GM19099 (cell line): ENCODE data around the gene TIAM1.

Source experiments
- POLR2A ChIP-seq: IDR thresholded peaks from 3 replicates; pipeline ENCODE4 v1.6.1; 2011; ENCODE audit warnings: low read depth; ENCODE audit not compliant: insufficient read length; ENCODE audit errors: extremely low read depth

The TIAM1 gene

DNA sequence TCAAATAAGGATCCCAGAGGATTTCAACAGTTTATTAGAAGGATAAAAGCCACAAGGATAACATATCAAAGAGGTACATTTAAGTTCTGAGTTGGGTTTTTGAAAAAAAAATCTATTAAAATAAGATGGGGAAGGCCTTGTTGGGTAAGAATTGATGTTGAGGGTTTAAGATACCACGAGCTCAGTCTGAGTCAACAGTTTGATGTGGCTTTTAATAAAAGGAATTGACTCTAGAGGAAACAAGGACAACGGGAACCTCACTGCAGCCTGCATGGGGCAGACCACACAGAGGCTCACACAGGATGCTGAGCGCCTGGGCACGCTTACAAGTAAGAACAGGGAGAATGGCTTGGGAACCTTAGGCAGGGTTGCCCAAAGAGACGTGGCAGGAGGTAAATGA lies 107.5 kb downstream of the TIAM1 start:
- no peak for TF ChIP-seq POLR2A

DNA sequence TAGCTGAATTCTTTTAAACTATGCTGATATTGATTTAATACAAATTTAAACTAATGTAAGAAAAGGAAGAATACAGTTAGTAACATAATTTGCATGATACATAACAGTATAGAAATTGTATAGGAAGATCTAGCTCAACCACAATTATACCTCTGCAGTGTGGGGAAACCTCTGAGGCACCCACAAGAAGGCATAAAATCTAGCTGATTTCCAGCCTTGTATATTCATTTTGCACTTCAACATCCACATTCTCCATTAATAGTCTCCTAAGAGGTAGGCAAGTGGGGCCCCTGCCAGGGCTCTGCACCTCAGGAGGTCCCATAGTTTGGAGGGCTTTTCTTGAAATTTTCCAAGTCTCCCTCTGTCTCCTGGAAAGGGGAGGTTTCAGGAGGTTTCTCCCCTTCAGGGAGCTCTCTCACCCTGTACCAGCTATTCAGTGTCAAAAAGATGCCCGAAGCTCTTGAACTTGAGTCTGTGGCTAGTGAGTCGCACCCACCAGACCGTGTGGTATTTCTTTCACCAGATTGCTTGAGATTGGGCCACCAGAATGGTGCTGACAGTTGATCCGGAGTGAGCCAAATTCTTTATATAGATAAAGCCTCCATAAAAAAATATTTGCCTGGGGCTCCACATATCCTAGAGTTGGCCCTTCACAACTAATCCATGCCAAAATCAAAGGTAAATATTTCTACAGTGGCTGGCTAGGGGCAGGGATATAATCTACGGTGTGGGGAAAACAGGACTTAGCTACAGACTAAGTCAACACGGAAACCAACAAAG lies 108.2 kb downstream of the TIAM1 start:
- TF ChIP-seq POLR2A: no peak

DNA sequence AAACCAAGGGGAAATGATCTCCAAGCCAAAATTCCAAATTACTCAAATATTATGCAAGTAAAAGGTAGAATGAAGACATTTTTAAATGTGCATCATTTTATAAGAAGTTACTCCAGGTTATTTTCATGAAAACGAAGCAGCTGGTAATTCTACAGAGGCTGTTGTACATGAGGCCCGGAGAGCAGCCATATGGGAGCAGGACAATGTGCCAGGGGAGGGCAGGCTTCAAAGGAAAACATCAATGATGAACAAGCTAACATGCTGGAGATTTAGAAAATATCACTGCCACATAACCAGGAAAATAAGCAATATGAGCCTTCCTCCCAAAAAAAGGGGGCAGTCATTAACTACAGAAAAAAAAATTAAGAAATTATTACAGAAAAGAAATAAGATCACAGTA lies 109.1 kb downstream of the TIAM1 start:
- no peak for TF ChIP-seq POLR2A

DNA sequence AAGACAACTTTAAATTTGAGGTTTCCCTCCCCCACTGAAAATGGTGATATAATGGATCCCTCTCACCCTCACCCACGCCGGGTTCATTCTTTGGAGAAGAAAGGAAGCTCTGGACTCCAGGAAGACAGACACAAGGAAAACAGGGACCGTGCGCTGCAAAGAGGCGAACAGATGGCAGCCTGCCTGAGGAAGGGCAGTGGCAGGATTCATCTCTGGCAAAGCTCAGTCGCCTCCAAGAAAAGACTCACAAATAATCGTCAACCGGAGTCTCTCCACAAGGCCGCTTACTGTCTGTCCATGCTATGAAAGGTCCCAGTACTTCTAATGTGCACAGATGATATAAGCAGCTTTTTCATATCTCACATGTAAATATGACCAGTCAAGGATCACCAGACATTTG lies 110.3 kb downstream of the TIAM1 start:
- TF ChIP-seq POLR2A: no peak

DNA sequence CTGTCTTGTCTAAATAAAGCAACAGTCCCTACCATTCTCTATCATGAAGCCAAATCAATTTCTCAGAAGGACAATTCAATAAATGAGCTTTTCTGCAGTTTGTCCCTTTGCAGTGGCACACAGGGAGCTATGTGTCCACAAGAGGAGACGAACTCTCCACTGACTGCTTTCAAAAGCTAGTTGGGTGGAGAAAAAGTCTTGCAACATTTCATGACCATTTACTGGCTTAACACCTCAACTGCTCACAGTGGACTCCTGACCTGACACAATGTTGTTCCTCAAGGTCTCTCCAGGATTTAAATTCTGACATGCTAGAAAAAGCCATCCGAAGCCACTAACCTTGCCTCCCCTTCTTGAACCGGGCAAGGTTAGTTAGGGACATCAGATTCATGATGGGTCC lies 111.7 kb downstream of the TIAM1 start:
- no peak for TF ChIP-seq POLR2A

DNA sequence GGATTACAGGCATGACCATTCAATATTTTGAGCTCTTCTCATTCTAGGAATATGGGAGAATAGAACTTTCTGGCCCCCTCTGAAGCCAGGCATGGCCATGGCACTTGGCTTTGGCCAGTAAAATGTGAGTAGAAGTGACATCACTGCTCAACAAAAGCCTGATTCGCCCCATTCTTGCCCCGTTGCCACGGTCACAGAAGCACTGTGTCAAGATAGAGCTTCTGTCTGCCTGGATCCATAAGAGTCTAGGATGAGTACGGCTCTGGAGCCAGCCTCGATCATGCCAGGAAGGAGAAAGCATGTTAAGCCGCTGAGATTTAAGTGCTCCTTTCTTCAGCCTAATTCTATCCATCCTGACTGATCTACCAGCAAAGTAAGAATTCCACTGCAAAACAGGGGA lies 113.1 kb downstream of the TIAM1 start:
- TF ChIP-seq POLR2A: no peak

DNA sequence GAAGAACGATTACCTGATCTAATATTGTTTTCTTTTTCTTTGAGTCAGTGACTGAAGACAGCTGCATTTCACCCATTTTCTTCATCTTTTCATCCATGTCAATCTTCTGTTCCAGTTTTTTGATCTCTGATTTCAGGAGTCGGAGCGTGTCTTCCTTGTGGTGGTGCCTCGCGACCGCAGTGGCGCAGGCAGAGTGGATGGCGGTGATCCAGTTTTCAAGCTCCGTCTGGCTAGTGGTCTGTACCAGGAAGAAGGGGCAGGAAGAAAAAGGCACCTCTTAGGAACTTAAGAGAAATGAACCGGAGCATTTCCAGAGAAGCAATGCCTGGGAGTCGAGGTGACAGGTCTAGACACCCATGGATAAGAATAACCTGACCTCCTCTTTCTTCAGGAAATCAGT lies 118.3 kb downstream of the TIAM1 start:
- no peak for TF ChIP-seq POLR2A

DNA sequence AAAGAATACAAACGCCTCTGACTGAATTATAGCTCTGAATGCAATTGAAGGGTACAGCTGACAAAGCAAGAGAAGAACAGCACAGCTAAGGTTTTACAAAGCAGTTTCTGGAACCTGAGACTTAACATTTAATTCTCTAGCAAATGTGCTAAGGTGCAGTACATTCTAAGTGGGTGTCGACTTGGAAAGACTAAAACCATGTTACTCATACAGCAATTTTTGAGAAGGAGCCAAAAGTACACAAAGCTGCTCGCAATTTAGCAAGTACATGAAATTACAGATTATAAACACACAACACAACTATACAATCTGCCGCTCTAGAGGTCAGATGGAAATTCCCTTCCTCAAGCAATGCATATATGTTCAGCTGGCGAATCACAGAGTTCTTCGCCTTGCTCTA lies 121.9 kb downstream of the TIAM1 start:
- TF ChIP-seq POLR2A: no peak

DNA sequence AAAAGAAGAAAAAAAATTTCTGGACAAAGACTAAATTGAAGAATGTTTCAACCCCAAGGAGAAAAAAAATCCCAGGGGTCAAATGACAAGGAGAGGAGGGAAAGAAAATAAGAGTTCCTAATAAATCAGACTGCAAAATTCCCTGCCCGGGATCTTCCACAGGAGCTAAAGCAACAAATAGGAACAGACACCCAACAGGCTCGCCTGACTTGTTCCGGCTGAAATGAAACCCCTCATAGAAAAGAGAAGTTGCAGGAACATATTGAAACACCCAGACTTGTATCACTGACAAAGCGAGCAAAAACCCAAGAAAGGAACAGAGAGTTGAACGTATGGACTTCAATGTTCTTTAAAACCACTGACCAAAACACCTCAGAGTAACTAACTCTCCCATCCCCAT lies 123.0 kb downstream of the TIAM1 start:
- no peak for TF ChIP-seq POLR2A

DNA sequence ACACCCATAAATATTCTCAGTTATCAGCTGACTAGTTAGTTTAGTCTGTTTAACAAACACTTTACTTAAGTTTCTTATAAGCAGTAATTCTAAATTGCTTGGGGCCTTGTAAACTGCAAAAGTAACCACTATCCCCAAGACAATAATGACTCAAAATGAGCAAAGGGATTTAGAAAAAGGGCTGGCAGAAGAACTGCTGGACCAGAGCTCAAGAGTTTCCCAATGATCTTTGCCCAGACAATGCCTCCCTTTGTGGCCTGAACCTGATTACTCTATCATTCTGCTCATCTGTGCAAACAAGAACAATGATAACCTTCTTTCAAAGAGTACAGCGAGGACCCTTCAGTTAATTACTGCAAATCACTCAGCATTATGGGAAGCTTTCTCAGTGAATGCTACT lies 123.5 kb downstream of the TIAM1 start:
- TF ChIP-seq POLR2A: no peak

DNA sequence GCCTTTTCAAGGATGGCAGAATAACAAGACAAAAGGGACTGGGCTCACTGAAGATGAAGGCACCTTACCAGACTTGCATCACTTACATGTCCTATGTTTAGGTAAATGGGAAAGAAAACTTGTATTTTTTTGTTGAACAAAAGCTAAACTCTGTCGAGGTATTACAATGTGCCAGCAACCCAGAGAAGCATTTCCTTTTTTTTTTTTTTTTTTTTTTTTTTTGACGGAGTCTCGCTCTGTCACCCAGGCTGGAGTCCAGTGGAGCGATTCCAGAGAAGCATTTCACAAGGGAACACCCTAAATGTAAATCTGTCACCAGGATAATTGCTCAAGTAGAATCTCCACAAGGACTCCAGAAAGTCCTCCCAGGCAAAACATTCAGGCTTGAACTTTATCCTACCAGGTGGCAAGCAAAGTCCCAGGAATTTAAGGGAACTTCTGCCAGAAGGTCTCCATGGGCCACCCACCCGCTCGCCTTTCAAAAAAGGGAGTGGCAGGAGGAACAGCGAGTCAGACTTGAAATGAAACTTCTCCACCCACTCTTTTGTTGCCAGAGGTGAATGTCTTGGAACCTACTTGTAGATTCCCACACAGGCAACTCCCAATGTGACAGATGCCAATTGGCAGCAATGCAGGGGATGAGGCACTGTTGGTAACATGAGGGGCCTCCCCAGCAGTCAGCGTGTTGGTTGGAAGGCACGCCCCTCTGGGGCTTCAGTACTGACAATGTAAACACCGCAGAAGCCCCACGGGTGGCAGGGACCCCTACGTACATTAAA lies 125.0 kb downstream of the TIAM1 start:
- no peak for TF ChIP-seq POLR2A

DNA sequence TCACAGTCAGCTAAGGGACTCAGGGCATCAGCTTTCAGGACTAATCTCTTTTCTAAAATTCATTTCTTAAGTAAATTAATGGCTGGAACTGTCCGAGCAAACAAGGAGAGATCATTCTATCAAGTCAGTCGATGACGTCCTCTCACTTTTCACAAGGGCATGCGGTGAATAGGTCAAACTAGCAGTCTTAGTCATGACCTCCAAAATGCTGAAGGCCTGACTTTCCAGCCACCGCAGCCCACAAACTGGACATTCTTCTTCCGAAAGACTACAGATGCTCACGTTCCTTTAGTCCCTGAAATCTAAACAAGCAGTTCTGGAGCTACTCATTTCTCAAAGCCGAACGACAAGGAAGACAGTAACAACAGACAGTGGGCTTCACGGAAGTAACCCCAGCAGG lies 127.9 kb downstream of the TIAM1 start:
- TF ChIP-seq POLR2A: no peak

DNA sequence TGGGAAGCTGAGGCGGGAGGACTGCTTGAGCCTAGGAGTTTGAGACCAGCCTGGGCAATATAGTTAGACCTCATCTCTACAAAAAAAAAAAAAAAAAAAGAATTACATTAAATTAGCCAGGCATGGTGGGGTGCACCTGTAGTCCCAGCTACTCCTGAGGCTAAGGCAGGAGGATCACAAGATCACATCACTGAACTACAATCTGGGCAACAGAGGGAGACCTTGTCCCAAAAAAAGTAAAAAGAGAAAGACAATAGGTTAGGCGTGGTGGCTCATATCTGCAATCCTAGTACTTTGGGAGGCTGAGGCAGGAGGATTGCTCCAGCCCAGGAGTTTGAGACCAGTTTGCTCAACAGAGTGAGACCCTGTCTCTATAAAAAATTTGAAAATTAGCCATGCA lies 130.3 kb downstream of the TIAM1 start:
- no peak for TF ChIP-seq POLR2A

DNA sequence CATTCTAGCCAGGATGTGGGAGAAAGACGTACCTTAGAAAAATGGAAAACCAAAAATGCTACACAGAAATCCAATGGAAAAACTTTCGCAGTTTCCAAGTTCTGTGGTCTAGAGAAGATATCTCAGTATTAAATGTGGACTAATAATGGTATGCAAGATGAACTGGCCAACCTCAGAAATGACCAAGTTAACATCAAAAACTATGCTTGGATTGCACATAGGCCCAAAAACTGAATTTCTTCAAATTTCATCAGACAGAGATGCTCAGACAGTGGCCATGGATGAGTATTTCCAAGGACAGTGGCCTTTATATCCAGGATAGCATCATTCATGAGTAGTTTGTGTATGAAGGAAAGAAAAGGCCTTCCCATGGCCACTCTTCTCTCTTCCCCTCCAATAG lies 132.2 kb downstream of the TIAM1 start:
- no peak for TF ChIP-seq POLR2A

DNA sequence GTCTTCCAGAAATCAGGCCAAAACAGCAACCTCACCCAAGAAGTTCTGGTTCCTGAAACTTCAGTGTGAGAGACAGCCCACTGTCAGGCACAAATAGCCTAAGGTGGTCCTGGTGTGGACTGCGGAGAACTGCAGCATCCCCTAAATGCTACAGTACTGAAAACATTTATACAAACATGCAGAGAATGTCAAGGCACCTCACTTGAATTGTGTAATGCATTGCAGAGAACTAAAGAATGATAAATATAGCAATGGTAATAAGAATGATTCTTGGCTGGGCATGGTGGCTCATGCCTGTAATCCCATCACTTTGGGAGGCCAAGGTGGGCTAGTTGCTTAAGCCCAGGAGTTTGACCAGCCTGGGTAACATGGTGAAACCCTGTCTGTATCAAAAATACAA lies 138.6 kb downstream of the TIAM1 start:
- no peak for TF ChIP-seq POLR2A

DNA sequence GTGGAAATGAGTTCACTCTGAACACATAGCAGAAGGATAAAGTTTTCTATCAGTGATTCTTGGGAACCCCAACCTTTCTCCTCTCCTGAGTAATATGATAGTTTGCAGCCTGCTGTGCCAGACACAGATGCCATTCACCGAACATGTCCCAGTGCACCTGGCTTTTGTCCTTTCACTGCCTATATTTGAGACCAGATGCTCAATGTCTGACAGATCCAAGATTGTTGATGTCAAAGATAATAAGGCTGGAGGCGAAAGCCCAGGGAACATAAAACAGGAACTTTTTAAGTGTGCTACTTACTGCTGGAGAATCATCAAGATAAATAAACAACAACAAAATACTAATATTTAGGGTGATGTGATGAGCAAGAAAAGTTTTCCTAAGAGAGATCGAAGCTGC lies 139.3 kb downstream of the TIAM1 start:
- no peak for TF ChIP-seq POLR2A

DNA sequence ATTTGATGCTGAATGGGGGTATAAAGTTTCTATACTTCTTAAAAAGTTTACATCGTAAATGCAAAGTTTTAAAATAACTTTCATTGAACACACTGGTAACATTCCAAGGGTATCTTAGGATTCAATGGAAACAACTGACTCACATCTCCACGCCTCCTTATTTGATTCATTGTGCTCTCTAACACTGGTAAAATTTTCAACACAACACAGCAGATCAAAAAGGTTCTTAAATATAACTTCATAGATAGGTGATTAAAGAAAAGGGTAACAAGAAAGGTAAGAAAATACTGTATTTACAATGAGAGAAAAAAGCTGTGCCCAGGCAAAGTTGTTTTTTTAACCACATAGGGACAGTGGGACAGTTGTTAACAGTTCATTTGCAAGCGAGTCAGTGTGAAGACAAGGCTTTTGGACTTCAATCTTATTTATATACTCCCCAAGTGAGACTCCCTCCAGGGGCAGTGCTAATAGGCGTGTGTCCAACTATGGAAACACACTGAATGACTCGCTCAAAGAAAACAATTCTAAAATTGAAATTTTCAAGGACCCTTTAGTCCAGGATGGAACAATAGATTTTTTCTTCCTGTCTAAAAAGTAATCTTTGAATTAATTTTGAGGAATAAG lies 140.5 kb downstream of the TIAM1 start:
- TF ChIP-seq POLR2A: no peak

DNA sequence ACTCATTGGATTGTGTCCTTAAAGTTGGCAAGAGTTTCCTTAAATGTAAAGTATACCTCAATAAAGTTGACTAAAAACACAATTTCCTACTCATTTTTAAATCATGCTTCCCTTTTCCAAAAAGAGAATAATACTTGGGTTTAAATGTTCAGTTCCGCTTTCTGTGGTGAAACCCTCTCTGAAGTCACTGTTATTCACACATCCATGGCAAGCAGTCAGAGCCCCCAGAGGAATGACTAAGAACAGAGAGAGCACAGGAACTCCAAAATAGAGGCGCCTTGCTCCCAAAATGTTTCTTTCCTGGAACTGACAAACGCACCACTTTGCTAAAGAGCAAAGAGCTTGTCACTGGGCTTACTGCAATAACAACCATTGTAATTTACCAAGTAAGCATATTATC lies 142.5 kb downstream of the TIAM1 start:
- TF ChIP-seq POLR2A: no peak
